ENCODE measurements around the gene MALRD1. TPM values are rescaled to one million over a fixed set of nuclear protein-coding genes. Genes with fewer than 3 reads are reported as not detected.

Gene MALRD1
- total RNA-seq, 1 donor from 2014 or later = 0.45 TPM

GRCh38 chr10:19592276-19592675, 543.7 kb downstream of the MALRD1 start:
- Mint-ChIP-seq H3K4me1 (ENCODE audit: low read depth, unreplicated experiment) (peaks cover 3% of the 10 kb centered on the region), H3K9me3 (ENCODE audit: unreplicated experiment) (no peaks in the 10 kb centered on the region), H3K4me3 (ENCODE audit: unreplicated experiment) (no peak overlapping the region), H3K27me3 (ENCODE audit: low read depth, unreplicated experiment) (no peaks in the 10 kb centered on the region), H3K27ac (ENCODE audit: unreplicated experiment) (no peak overlapping the region), H3K36me3 (ENCODE audit: low read depth, unreplicated experiment) (no peaks in the 10 kb centered on the region)
- H3K4me1 ChIP-seq (ENCODE audit: insufficient read depth, low read length) = no peaks in the 10 kb centered on the region
- no peaks in the 10 kb centered on the region for H3K27me3 ChIP-seq (ENCODE audit: insufficient read depth, low read length)
- H2AFZ ChIP-seq (ENCODE audit: low read depth, low read length) = no peak overlapping the region
- H3K9ac ChIP-seq (ENCODE audit: low read length) = no peak overlapping the region
- no peaks in the 10 kb centered on the region for H3K79me2 ChIP-seq (ENCODE audit: insufficient read depth, low read length)
- no peaks in the 10 kb centered on the region for H4K20me1 ChIP-seq (ENCODE audit: insufficient read depth, low read length)
- DNase-seq (ENCODE audit: low read depth) (peak; percentile 32), FAIRE-seq (no peak)
- no peak overlapping the region for H3K4me3 ChIP-seq (ENCODE audit: insufficient read depth, low read depth, low read length)
- H3K9me3 ChIP-seq (ENCODE audit: insufficient read depth, low read depth, low read length) = no peaks in the 10 kb centered on the region
- TF ChIP-seq CTCF (IDR thresholded peaks at IDR 0.05; ENCODE audit: insufficient read depth, low read depth, low read length) (no peak), EZH2 (IDR thresholded peaks at IDR 0.05; ENCODE audit: insufficient read depth, low read length) (no peak)
- H3K27ac ChIP-seq (ENCODE audit: low read depth, low read length) = no peak overlapping the region
- H3K4me2 ChIP-seq (ENCODE audit: low read length) = no peak overlapping the region
- no peaks in the 10 kb centered on the region for H3K36me3 ChIP-seq (ENCODE audit: insufficient read depth, low read length)

GRCh38 chr10:19595212-19595845, 546.7 kb downstream of the MALRD1 start:
- DNase-seq (ENCODE audit: low read depth) (no peak), FAIRE-seq (no peak)
- H3K9ac ChIP-seq (ENCODE audit: low read length) = no peak overlapping the region
- no peak overlapping the region for H3K4me2 ChIP-seq (ENCODE audit: low read length)
- H4K20me1 ChIP-seq (ENCODE audit: insufficient read depth, low read length) = no peaks in the 10 kb centered on the region
- Mint-ChIP-seq H3K36me3 (ENCODE audit: low read depth, unreplicated experiment) (no peaks in the 10 kb centered on the region), H3K4me3 (ENCODE audit: unreplicated experiment) (no peak overlapping the region), H3K4me1 (ENCODE audit: low read depth, unreplicated experiment) (peaks cover 3% of the 10 kb centered on the region), H3K9me3 (ENCODE audit: unreplicated experiment) (no peaks in the 10 kb centered on the region), H3K27me3 (ENCODE audit: low read depth, unreplicated experiment) (no peaks in the 10 kb centered on the region), H3K27ac (ENCODE audit: unreplicated experiment) (no peak overlapping the region)
- H3K36me3 ChIP-seq (ENCODE audit: insufficient read depth, low read length) = no peaks in the 10 kb centered on the region
- H3K4me3 ChIP-seq (ENCODE audit: insufficient read depth, low read depth, low read length) = no peak overlapping the region
- no peaks in the 10 kb centered on the region for H3K79me2 ChIP-seq (ENCODE audit: insufficient read depth, low read length)
- no peak overlapping the region for H2AFZ ChIP-seq (ENCODE audit: low read depth, low read length)
- no peaks in the 10 kb centered on the region for H3K4me1 ChIP-seq (ENCODE audit: insufficient read depth, low read length)
- no peaks in the 10 kb centered on the region for H3K9me3 ChIP-seq (ENCODE audit: insufficient read depth, low read depth, low read length)
- TF ChIP-seq EZH2 (IDR thresholded peaks at IDR 0.05; ENCODE audit: insufficient read depth, low read length) = no peak
- no peak for TF ChIP-seq CTCF (IDR thresholded peaks at IDR 0.05; ENCODE audit: insufficient read depth, low read depth, low read length)
- H3K27me3 ChIP-seq (ENCODE audit: insufficient read depth, low read length) = no peaks in the 10 kb centered on the region
- H3K27ac ChIP-seq (ENCODE audit: low read depth, low read length) = no peak overlapping the region

GRCh38 chr10:19605806-19606205, 557.2 kb downstream of the MALRD1 start:
- no peaks in the 10 kb centered on the region for H3K9me3 ChIP-seq (ENCODE audit: insufficient read depth, low read depth, low read length)
- H3K4me1 ChIP-seq (ENCODE audit: insufficient read depth, low read length) = no peaks in the 10 kb centered on the region
- H3K27ac ChIP-seq (ENCODE audit: low read depth, low read length) = no peak overlapping the region
- H3K36me3 ChIP-seq (ENCODE audit: insufficient read depth, low read length) = no peaks in the 10 kb centered on the region
- no peaks in the 10 kb centered on the region for H4K20me1 ChIP-seq (ENCODE audit: insufficient read depth, low read length)
- Mint-ChIP-seq H3K9me3 (ENCODE audit: unreplicated experiment) (no peaks in the 10 kb centered on the region), H3K4me3 (ENCODE audit: unreplicated experiment) (no peak overlapping the region), H3K36me3 (ENCODE audit: low read depth, unreplicated experiment) (no peaks in the 10 kb centered on the region), H3K4me1 (ENCODE audit: low read depth, unreplicated experiment) (no peaks in the 10 kb centered on the region), H3K27me3 (ENCODE audit: low read depth, unreplicated experiment) (no peaks in the 10 kb centered on the region), H3K27ac (ENCODE audit: unreplicated experiment) (no peak overlapping the region)
- DNase-seq (ENCODE audit: low read depth) (no peak), FAIRE-seq (no peak)
- H3K4me3 ChIP-seq (ENCODE audit: insufficient read depth, low read depth, low read length) = no peak overlapping the region
- TF ChIP-seq CTCF (IDR thresholded peaks at IDR 0.05; ENCODE audit: insufficient read depth, low read depth, low read length) = no peak
- no peak for TF ChIP-seq EZH2 (IDR thresholded peaks at IDR 0.05; ENCODE audit: insufficient read depth, low read length)
- H3K9ac ChIP-seq (ENCODE audit: low read length) = no peak overlapping the region
- H2AFZ ChIP-seq (ENCODE audit: low read depth, low read length) = no peak overlapping the region
- H3K4me2 ChIP-seq (ENCODE audit: low read length) = no peak overlapping the region
- H3K27me3 ChIP-seq (ENCODE audit: insufficient read depth, low read length) = no peaks in the 10 kb centered on the region
- H3K79me2 ChIP-seq (ENCODE audit: insufficient read depth, low read length) = no peaks in the 10 kb centered on the region
